Left lung (tissue), 10 donors: Measurements from ENCODE around the gene PERCC1. TPM values are rescaled to one million over a fixed set of nuclear protein-coding genes. Genes with fewer than 3 reads are reported as not detected.
A peak's percentile ranks its signal among the peaks of the same experiment; 100 is the strongest.

Experiments used
- ATAC-seq: fragments of 200-7000 bp; cut with Tn5 transposase; one replicate; pipeline ENCODE4 v1.9.1; 2020; ENCODE audit warnings: moderate library complexity
- DNase-seq, 4 donors: peaks; one replicate each; pipeline ENCODE4 v3.0.0-alpha.2; 2013 to 2020
- H3K27ac ChIP-seq, 2 donors: fragments of 200-600 bp; sonication (generic) in 1 of 2; one replicate each; pipeline versions ENCODE4 v1.5.0 to v1.8.0; 2020 to 2021
- H3K27me3 ChIP-seq, 2 donors: fragments of 200-600 bp; sonication (generic) in 1 of 2; one replicate each; pipeline versions ENCODE4 v1.5.0 to v1.8.0; 2020 to 2021
- H3K36me3 ChIP-seq, 2 donors: fragments of 200-600 bp; sonication (generic) in 1 of 2; one replicate each; pipeline versions ENCODE4 v1.5.0 to v1.8.0; 2020 to 2021
- H3K4me1 ChIP-seq, 2 donors: fragments of 200-600 bp; one replicate each; pipeline ENCODE4 v1.8.0; 2021
- H3K4me3 ChIP-seq, 2 donors: fragments of 200-600 bp; sonication (generic) in 1 of 2; one replicate each; pipeline versions ENCODE4 v1.5.0 to v1.8.0; 2020 to 2021; ENCODE audit warnings: mild to moderate bottlenecking in 1 of 2
- H3K9me3 ChIP-seq, 2 donors: fragments of 200-600 bp; sonication (generic) in 1 of 2; one replicate each; pipeline versions ENCODE4 v1.5.0 to v1.8.0; 2020 to 2021
- intact Hi-C, 2 donors: fragments of 100-400 bp; cut with DNase I; formaldehyde crosslinking; loops; one replicate each; pipeline versions ENCODE4 v1.11.2 to v1.14.2; 2022
- polyA plus RNA-seq, 6 donors: library from polyadenylated mRNA; unstranded; fragments of 120-200 nt; gene quantifications; one replicate each; pipeline ENCODE4 v1.2.1, GENCODE V29; 2013; ENCODE audit not compliant: insufficient read length in 6 of 6
- total RNA-seq, 2 donors: library from RNA; stranded (reverse); fragmentation: NEBNext Ultra II Directional; extraction: Animal tissue kit (Norgen Biotek cat#: 25700); gene quantifications; one replicate each; pipeline ENCODE4 v1.2.1, GENCODE V29; 2021
- TF ChIP-seq, protein P1 (sequence below), 2 donors: fragments of 200-600 bp; sonication (generic) in 1 of 2; IDR thresholded peaks; one replicate each; pipeline versions ENCODE4 v1.5.0 to v1.8.0; 2021; ENCODE audit warnings: antibody characterized with exemption in 2 of 2
- donor health status: DM: no; HTN: yes; CAD: no.
- donor health status: DM: no; HTN: no; CAD: no.

The PERCC1 gene
- total and polyA plus RNA-seq, 8 donors, result 0.31 to 4.4 (median 3.3) TPM; not detected in 1

- TF ChIP-seq, protein P1, sequence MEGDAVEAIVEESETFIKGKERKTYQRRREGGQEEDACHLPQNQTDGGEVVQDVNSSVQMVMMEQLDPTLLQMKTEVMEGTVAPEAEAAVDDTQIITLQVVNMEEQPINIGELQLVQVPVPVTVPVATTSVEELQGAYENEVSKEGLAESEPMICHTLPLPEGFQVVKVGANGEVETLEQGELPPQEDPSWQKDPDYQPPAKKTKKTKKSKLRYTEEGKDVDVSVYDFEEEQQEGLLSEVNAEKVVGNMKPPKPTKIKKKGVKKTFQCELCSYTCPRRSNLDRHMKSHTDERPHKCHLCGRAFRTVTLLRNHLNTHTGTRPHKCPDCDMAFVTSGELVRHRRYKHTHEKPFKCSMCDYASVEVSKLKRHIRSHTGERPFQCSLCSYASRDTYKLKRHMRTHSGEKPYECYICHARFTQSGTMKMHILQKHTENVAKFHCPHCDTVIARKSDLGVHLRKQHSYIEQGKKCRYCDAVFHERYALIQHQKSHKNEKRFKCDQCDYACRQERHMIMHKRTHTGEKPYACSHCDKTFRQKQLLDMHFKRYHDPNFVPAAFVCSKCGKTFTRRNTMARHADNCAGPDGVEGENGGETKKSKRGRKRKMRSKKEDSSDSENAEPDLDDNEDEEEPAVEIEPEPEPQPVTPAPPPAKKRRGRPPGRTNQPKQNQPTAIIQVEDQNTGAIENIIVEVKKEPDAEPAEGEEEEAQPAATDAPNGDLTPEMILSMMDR (IDR thresholded peaks at IDR 0.05), result no peak
- ATAC-seq (no peak), DNase-seq (no peak)
- no peak overlapping the region for H3K4me3 ChIP-seq
- intact Hi-C loops, result no loop called here
- H3K9me3 ChIP-seq, result no peaks in the 10 kb centered on the region
- H3K27me3 ChIP-seq, result no peaks in the 10 kb centered on the region
- no peak overlapping the region for H3K27ac ChIP-seq
- peaks cover 0 to 9% of the 10 kb centered on the region in 2 donors for H3K36me3 ChIP-seq
- H3K4me1 ChIP-seq, result peaks cover 14 to 44% of the 10 kb centered on the region in 2 donors
These were observed 14.3 kb upstream of the PERCC1 start for GRCh38 chr16:1416521-1416941.

- Histone ChIP-seq H3K4me1 (peaks cover 8 to 31% of the 10 kb centered on the region in 2 donors), H3K4me3 (peak overlapping the region; percentile 91 to 97), H3K36me3 (peaks cover 0 to 7% of the 10 kb centered on the region in 2 donors), H3K27me3 (no peaks in the 10 kb centered on the region), H3K9me3 (no peaks in the 10 kb centered on the region), H3K27ac (peak overlapping the region; percentile 95)
- intact Hi-C loops, result no loop called here
- ATAC-seq (peak; percentile 6), DNase-seq (no peak)
- TF ChIP-seq, protein P1 (IDR thresholded peaks at IDR 0.05), result no peak
These were observed 10.8 kb upstream of the PERCC1 start for GRCh38 chr16:1420111-1420539.

DNA sequence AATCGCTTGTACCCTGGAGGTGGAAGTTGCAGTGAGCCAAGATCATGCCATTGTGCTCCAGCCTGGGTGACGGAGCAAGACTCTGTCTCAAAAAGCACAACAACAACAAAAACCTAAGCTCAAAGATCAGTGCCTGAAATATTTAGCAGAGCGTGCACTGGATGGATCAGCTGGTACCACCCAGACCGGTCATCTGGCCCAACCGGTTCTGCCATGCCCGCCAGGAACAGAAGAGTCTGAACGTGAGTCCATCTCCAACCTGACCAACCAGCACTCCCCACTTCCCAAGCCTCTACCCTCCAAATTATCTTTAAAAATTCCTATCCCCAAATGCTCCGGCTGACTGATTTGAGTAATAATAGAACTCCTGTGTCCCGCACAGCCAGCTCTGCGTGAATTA is 8.8 kb upstream of the PERCC1 start:
- TF ChIP-seq, protein P1 (IDR thresholded peaks at IDR 0.05), result no peak
- H3K27me3 ChIP-seq, result no peaks in the 10 kb centered on the region
- H3K4me1 ChIP-seq, result peaks cover 8 to 28% of the 10 kb centered on the region in 2 donors
- H3K4me3 ChIP-seq, result no peak overlapping the region
- no peaks in the 10 kb centered on the region for H3K9me3 ChIP-seq
- H3K36me3 ChIP-seq, result peaks cover 0 to 7% of the 10 kb centered on the region in 2 donors
- DNase-seq (no peak), ATAC-seq (no peak)
- peak overlapping the region in 1 of 2 donors; percentile 95 for H3K27ac ChIP-seq
- intact Hi-C loops, result no loop called here

DNA sequence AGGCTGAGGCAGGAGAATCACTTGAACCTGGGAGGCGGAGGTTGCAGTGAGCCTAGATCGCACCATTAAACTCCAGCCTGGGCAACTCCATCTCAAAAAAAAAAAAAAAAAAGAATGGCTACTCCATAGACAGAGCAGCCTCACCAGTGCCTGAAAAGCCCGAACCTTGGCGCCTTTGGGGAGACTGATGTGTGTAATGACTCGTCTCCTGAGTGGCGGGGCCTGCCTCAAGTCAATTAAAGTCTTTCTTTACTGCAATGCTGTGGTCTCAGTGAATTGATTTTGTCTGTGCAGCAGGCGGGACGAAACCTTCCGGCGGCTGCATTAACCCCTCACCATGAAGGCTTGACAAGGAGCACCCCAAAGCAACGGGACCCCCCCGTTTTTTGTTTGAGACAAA is 6.8 kb upstream of the PERCC1 start:
- no peaks in the 10 kb centered on the region for H3K36me3 ChIP-seq
- no peaks in the 10 kb centered on the region for H3K9me3 ChIP-seq
- H3K4me1 ChIP-seq, result peaks cover 8 to 14% of the 10 kb centered on the region in 2 donors
- TF ChIP-seq, protein P1 (IDR thresholded peaks at IDR 0.05), result no peak
- ATAC-seq (no peak), DNase-seq (no peak)
- peaks cover 0 to 10% of the 10 kb centered on the region in 2 donors for H3K27me3 ChIP-seq
- intact Hi-C loops, result no loop called here
- no peak overlapping the region for H3K4me3 ChIP-seq
- no peak overlapping the region for H3K27ac ChIP-seq

- Histone ChIP-seq H3K9me3 (no peaks in the 10 kb centered on the region), H3K27ac (no peak overlapping the region), H3K27me3 (peaks cover 0 to 27% of the 10 kb centered on the region in 2 donors), H3K4me1 (no peaks in the 10 kb centered on the region), H3K36me3 (no peaks in the 10 kb centered on the region), H3K4me3 (no peak overlapping the region)
- ATAC-seq (no peak), DNase-seq (no peak)
- intact Hi-C loops, result no loop called here
- TF ChIP-seq, protein P1 (IDR thresholded peaks at IDR 0.05), result no peak
These were observed 5.1 kb upstream of the PERCC1 start for GRCh38 chr16:1425616-1426370.
